ENCODE results near the gene TNIP2.

Gene TNIP2

DNA sequence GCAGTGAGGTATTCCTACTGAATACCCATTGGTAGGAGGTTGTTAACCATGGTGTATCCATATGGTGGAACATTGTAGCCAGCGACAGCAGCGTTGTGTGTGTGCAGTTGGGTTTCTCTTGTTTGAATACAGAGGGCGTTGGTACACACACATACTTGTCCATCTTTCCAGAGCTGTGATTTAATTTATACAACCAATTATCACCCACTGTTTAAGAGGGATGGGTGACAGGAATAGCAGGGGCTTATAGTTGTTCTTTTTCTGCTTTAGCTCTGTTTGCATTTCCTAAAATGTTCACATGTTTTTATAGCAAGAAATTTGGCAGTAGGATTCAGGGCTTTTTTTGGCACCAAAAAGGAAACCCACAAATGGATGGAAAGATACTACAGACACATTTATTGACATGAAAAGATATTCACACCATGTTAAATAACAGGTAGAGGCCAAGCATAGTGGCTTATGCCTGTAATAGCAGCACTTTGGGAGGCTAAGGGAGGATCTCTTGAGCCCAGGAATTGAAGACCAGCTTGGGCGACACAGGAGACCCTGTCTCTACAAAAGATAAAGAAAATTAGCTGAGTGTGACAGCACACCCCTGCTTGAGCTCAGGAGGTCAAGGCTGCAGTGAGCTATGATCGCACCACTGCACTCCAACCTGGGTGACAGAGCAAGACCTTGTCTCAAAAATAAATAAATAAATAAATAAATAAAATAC is 60.6 kb downstream of the TNIP2 start:
- Histone ChIP-seq H2AFZ (ENCODE audit: low read depth, low read length, severe bottlenecking) (no peak overlapping the region), H3K79me2 (ENCODE audit: insufficient read depth, low read length) (no peaks in the 10 kb centered on the region; the same call in 1 of the 2 replicates), H3K4me2 (ENCODE audit: low read depth, low read length, poor library complexity, severe bottlenecking) (peak overlapping the region; percentile 99), H3K9ac (ENCODE audit: low read length) (peak overlapping the region; percentile 39), H3F3A (ENCODE audit: insufficient read depth) (peaks cover 39% of the 10 kb centered on the region), H3K9me3 (ENCODE audit: insufficient read depth, low read length) (no peaks in the 10 kb centered on the region), H3K4me3 (ENCODE audit: insufficient read depth, low read length, poor library complexity, severe bottlenecking) (peak overlapping the region; percentile 41), H3K36me3 (ENCODE audit: low read length) (no peaks in the 10 kb centered on the region), H3K9me2 (replicated peaks; ENCODE audit: insufficient read depth, low read length) (no peaks in the 10 kb centered on the region), H4K20me1 (ENCODE audit: low read depth, low read length) (no peaks in the 10 kb centered on the region), H3K27me3 (ENCODE audit: low read length) (no peaks in the 10 kb centered on the region), H3K27ac (ENCODE audit: low read depth, low read length) (peak overlapping the region; percentile 97)
- TF ChIP-seq, protein P1, sequence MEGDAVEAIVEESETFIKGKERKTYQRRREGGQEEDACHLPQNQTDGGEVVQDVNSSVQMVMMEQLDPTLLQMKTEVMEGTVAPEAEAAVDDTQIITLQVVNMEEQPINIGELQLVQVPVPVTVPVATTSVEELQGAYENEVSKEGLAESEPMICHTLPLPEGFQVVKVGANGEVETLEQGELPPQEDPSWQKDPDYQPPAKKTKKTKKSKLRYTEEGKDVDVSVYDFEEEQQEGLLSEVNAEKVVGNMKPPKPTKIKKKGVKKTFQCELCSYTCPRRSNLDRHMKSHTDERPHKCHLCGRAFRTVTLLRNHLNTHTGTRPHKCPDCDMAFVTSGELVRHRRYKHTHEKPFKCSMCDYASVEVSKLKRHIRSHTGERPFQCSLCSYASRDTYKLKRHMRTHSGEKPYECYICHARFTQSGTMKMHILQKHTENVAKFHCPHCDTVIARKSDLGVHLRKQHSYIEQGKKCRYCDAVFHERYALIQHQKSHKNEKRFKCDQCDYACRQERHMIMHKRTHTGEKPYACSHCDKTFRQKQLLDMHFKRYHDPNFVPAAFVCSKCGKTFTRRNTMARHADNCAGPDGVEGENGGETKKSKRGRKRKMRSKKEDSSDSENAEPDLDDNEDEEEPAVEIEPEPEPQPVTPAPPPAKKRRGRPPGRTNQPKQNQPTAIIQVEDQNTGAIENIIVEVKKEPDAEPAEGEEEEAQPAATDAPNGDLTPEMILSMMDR (IDR thresholded peaks at IDR 0.05; ENCODE audit: insufficient read depth, low read length, poor library complexity, severe bottlenecking) = no peak
- TF ChIP-seq EZH2phosphoT487 (conservative IDR thresholded peaks at IDR 0.05; ENCODE audit: low read length) = no peak

DNA sequence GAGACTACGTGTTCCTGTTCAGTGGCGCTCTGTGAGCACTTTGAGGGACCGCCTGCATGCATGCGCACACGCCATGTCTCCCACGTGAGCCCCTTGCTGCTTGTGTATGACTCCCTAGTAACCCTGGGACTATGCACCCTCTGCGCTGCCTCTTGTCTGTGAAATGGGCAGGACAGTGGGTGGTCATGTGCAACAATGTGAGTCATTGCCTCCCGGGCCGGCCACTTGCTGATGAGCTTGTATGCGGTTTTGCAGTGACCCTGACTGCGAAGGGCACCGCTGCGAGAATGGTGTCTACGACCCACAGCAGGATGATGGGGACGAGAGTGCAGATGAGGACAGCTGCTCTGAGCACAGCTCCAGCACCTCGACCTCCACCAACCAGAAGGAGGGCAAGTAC is 61.4 kb downstream of the TNIP2 start:
- Histone ChIP-seq H3K9me2 (replicated peaks; ENCODE audit: insufficient read depth, low read length) (no peaks in the 10 kb centered on the region), H2AFZ (ENCODE audit: low read depth, low read length, severe bottlenecking) (no peak overlapping the region), H3K27ac (ENCODE audit: low read depth, low read length) (peak overlapping the region; percentile 97), H3K4me2 (ENCODE audit: low read depth, low read length, poor library complexity, severe bottlenecking) (peak overlapping the region; percentile 99), H3K79me2 (ENCODE audit: insufficient read depth, low read length) (no peaks in the 10 kb centered on the region; the same call in 1 of the 2 replicates), H3F3A (ENCODE audit: insufficient read depth) (peaks cover 45% of the 10 kb centered on the region), H3K4me3 (ENCODE audit: insufficient read depth, low read length, poor library complexity, severe bottlenecking) (no peak overlapping the region), H3K36me3 (ENCODE audit: low read length) (no peaks in the 10 kb centered on the region), H3K9me3 (ENCODE audit: insufficient read depth, low read length) (no peaks in the 10 kb centered on the region), H3K9ac (ENCODE audit: low read length) (0 out of 2 replicates have a peak overlapping the region, but pooled peaks have one; percentile 39), H4K20me1 (ENCODE audit: low read depth, low read length) (no peaks in the 10 kb centered on the region), H3K27me3 (ENCODE audit: low read length) (no peaks in the 10 kb centered on the region)
- TF ChIP-seq EZH2phosphoT487 (conservative IDR thresholded peaks at IDR 0.05; ENCODE audit: low read length) = no peak
- TF ChIP-seq, protein P1 (IDR thresholded peaks at IDR 0.05; ENCODE audit: insufficient read depth, low read length, poor library complexity, severe bottlenecking) = no peak

DNA sequence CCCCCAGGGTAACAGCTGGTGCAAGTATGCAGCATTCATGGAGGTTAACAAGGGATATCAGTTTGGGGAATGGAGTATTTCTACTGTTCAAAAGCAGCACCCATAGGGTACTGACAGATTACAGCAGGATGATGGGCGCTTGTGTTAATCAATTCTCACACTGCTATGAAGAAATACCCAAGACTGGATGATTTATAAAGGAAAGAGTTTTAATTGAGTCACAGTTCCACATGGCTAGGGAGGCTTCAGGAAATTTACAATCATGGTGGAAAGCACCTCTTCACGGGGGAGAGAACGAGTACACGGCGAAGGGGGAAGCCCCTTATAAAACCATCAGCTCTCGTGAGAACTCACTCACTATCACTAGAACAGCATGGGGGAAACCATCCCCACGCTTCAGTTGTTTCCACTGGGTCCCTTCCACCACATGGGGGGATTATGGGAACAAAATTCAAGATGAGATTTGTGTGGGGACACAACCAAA is 64.1 kb downstream of the TNIP2 start:
- Histone ChIP-seq H3F3A (ENCODE audit: insufficient read depth) (peaks cover 52% of the 10 kb centered on the region), H3K36me3 (ENCODE audit: low read length) (no peaks in the 10 kb centered on the region), H3K27me3 (ENCODE audit: low read length) (no peaks in the 10 kb centered on the region), H2AFZ (ENCODE audit: low read depth, low read length, severe bottlenecking) (no peak overlapping the region), H3K27ac (ENCODE audit: low read depth, low read length) (peak overlapping the region; percentile 87), H3K79me2 (ENCODE audit: insufficient read depth, low read length) (no peaks in the 10 kb centered on the region), H3K4me3 (ENCODE audit: insufficient read depth, low read length, poor library complexity, severe bottlenecking) (no peak overlapping the region), H3K9me3 (ENCODE audit: insufficient read depth, low read length) (no peaks in the 10 kb centered on the region), H4K20me1 (ENCODE audit: low read depth, low read length) (no peaks in the 10 kb centered on the region), H3K9me2 (replicated peaks; ENCODE audit: insufficient read depth, low read length) (no peaks in the 10 kb centered on the region), H3K9ac (ENCODE audit: low read length) (0 out of 2 replicates have a peak overlapping the region, but pooled peaks have one; percentile 55), H3K4me2 (ENCODE audit: low read depth, low read length, poor library complexity, severe bottlenecking) (peak overlapping the region; percentile 20)
- TF ChIP-seq, protein P1 (IDR thresholded peaks at IDR 0.05; ENCODE audit: insufficient read depth, low read length, poor library complexity, severe bottlenecking) = no peak
- no peak for TF ChIP-seq EZH2phosphoT487 (conservative IDR thresholded peaks at IDR 0.05; ENCODE audit: low read length)
